CD4-positive, alpha-beta T cell treated with Interleukin-15 for 1 hour (primary cell): ENCODE results near the gene ATP11A.
"Not testable (repeated sequence)": the region's sequence is repeated elsewhere in the genome, so short reads cannot be mapped to it uniquely, and the experiment has no call there.

ENCODE experiments used
- DNase-seq: peaks from one replicate; pipeline ENCODE4 v3.0.0-alpha.2; 2020

ATP11A gene

GRCh38 chr13:112843392-112844111, 153.7 kb downstream of the ATP11A start:
- DNase-seq = no peak

GRCh38 chr13:112844411-112844810, 154.6 kb downstream of the ATP11A start:
- no peak for DNase-seq

- DNase-seq = no peak
These were observed 155.0 kb downstream of the ATP11A start for GRCh38 chr13:112844879-112845278.

GRCh38 chr13:112845511-112846144, 155.8 kb downstream of the ATP11A start:
- DNase-seq = no peak

- DNase-seq = no peak
These were observed 156.7 kb downstream of the ATP11A start for GRCh38 chr13:112846411-112847115.

GRCh38 chr13:112849500-112849899, 159.7 kb downstream of the ATP11A start:
- DNase-seq = no peak

GRCh38 chr13:112850273-112850672, 160.4 kb downstream of the ATP11A start:
- no peak for DNase-seq

- DNase-seq = no peak
These were observed 161.5 kb downstream of the ATP11A start for GRCh38 chr13:112851107-112852038.

- no peak for DNase-seq
These were observed 162.6 kb downstream of the ATP11A start for GRCh38 chr13:112852392-112852791.

GRCh38 chr13:112852808-112853207, 163.0 kb downstream of the ATP11A start:
- DNase-seq = no peak

- no peak for DNase-seq
These were observed 164.5 kb downstream of the ATP11A start for GRCh38 chr13:112854321-112854720.

GRCh38 chr13:112855859-112856258, 166.0 kb downstream of the ATP11A start:
- DNase-seq = no peak

GRCh38 chr13:112857914-112858490, 168.2 kb downstream of the ATP11A start:
- DNase-seq = no peak

- no peak for DNase-seq
These were observed 169.4 kb downstream of the ATP11A start for GRCh38 chr13:112859128-112859816.

GRCh38 chr13:112859817-112860190, 170.0 kb downstream of the ATP11A start:
- no peak for DNase-seq

- no peak for DNase-seq
These were observed 172.2 kb downstream of the ATP11A start for GRCh38 chr13:112861876-112862615.

GRCh38 chr13:112863356-112863755, 173.5 kb downstream of the ATP11A start:
- not testable (repeated sequence) for DNase-seq

- DNase-seq = not testable (repeated sequence)
These were observed 175.6 kb downstream of the ATP11A start for GRCh38 chr13:112865478-112865877.

GRCh38 chr13:112867301-112867711, 177.5 kb downstream of the ATP11A start:
- DNase-seq = no peak

GRCh38 chr13:112868308-112868707, 178.5 kb downstream of the ATP11A start:
- no peak for DNase-seq
